Measurements from ENCODE around the gene SEC22A.

SEC22A gene

GRCh38 chr3:123315271-123315595 lies 113.5 kb downstream of the SEC22A start:
- Histone ChIP-seq H3K4me2 (ENCODE audit: low read length) (no peak overlapping the region), H3K4me3 (ENCODE audit: low read depth, low read length, poor library complexity, severe bottlenecking) (no peak overlapping the region), H3K9me3 (ENCODE audit: low read length) (no peaks in the 10 kb centered on the region), H3K9me2 (ENCODE audit: low read depth, low read length) (no peaks in the 10 kb centered on the region), H3F3A (ENCODE audit: insufficient read depth, low read length) (no peaks in the 10 kb centered on the region), H3K27me3 (ENCODE audit: insufficient read depth, low read length) (0 out of 2 replicates have a peak, but pooled peaks cover 4% of the 10 kb centered on the region), H3K27ac (ENCODE audit: low read depth, low read length, poor library complexity, severe bottlenecking) (no peak overlapping the region), H4K20me1 (ENCODE audit: insufficient read depth, low read length) (no peaks in the 10 kb centered on the region), H3K4me1 (ENCODE audit: insufficient read depth, low read length, severe bottlenecking) (no peaks in the 10 kb centered on the region), H3K9ac (ENCODE audit: low read length) (no peak overlapping the region), H3K36me3 (ENCODE audit: insufficient read depth, low read length) (no peaks in the 10 kb centered on the region), H2AFZ (ENCODE audit: low read length) (no peak overlapping the region), H3K79me2 (ENCODE audit: insufficient read depth, low read length) (no peaks in the 10 kb centered on the region)
- TF ChIP-seq EZH2 (IDR thresholded peaks at IDR 0.05; ENCODE audit: borderline replicate concordance, low read length): no peak
- TF ChIP-seq CTCF (IDR thresholded peaks at IDR 0.05; ENCODE audit: low read length): no peak

- H3K27ac ChIP-seq (ENCODE audit: low read depth, low read length, poor library complexity, severe bottlenecking): no peak overlapping the region
- no peak overlapping the region for H3K4me2 ChIP-seq (ENCODE audit: low read length)
- no peaks in the 10 kb centered on the region for H4K20me1 ChIP-seq (ENCODE audit: insufficient read depth, low read length)
- H2AFZ ChIP-seq (ENCODE audit: low read length): no peak overlapping the region
- H3K4me3 ChIP-seq (ENCODE audit: low read depth, low read length, poor library complexity, severe bottlenecking): no peak overlapping the region
- no peaks in the 10 kb centered on the region for H3K36me3 ChIP-seq (ENCODE audit: insufficient read depth, low read length)
- no peaks in the 10 kb centered on the region for H3F3A ChIP-seq (ENCODE audit: insufficient read depth, low read length)
- no peak for TF ChIP-seq EZH2 (IDR thresholded peaks at IDR 0.05; ENCODE audit: borderline replicate concordance, low read length)
- TF ChIP-seq CTCF (IDR thresholded peaks at IDR 0.05; ENCODE audit: low read length): no peak
- H3K9me2 ChIP-seq (ENCODE audit: low read depth, low read length): no peaks in the 10 kb centered on the region
- H3K4me1 ChIP-seq (ENCODE audit: insufficient read depth, low read length, severe bottlenecking): no peaks in the 10 kb centered on the region
- H3K9ac ChIP-seq (ENCODE audit: low read length): no peak overlapping the region
- no peaks in the 10 kb centered on the region for H3K79me2 ChIP-seq (ENCODE audit: insufficient read depth, low read length)
- H3K9me3 ChIP-seq (ENCODE audit: low read length): no peaks in the 10 kb centered on the region
- H3K27me3 ChIP-seq (ENCODE audit: insufficient read depth, low read length): peaks cover 4% of the 10 kb centered on the region; the same call in 1 of the 2 replicates
Observed at GRCh38 chr3:123317716-123318115, 116.0 kb downstream of the SEC22A start.

- H3K27ac ChIP-seq (ENCODE audit: low read depth, low read length, poor library complexity, severe bottlenecking): no peak overlapping the region
- TF ChIP-seq CTCF (IDR thresholded peaks at IDR 0.05; ENCODE audit: low read length) (no peak), EZH2 (IDR thresholded peaks at IDR 0.05; ENCODE audit: borderline replicate concordance, low read length) (no peak)
- no peaks in the 10 kb centered on the region for H3K36me3 ChIP-seq (ENCODE audit: insufficient read depth, low read length)
- H3K79me2 ChIP-seq (ENCODE audit: insufficient read depth, low read length): no peaks in the 10 kb centered on the region
- H3K4me2 ChIP-seq (ENCODE audit: low read length): no peak overlapping the region
- H3K4me3 ChIP-seq (ENCODE audit: low read depth, low read length, poor library complexity, severe bottlenecking): no peak overlapping the region
- no peaks in the 10 kb centered on the region for H3K9me3 ChIP-seq (ENCODE audit: low read length)
- H3K27me3 ChIP-seq (ENCODE audit: insufficient read depth, low read length): peaks cover 4% of the 10 kb centered on the region; the same call in 1 of the 2 replicates
- no peaks in the 10 kb centered on the region for H4K20me1 ChIP-seq (ENCODE audit: insufficient read depth, low read length)
- no peak overlapping the region for H3K9ac ChIP-seq (ENCODE audit: low read length)
- no peak overlapping the region for H2AFZ ChIP-seq (ENCODE audit: low read length)
- no peaks in the 10 kb centered on the region for H3K4me1 ChIP-seq (ENCODE audit: insufficient read depth, low read length, severe bottlenecking)
- H3F3A ChIP-seq (ENCODE audit: insufficient read depth, low read length): no peaks in the 10 kb centered on the region
- no peaks in the 10 kb centered on the region for H3K9me2 ChIP-seq (ENCODE audit: low read depth, low read length)
Observed at GRCh38 chr3:123318374-123318773, 116.6 kb downstream of the SEC22A start.
